Neural cell (in vitro differentiated cells): ENCODE data around the gene PRKCD. TPM values are rescaled to one million over a fixed set of nuclear protein-coding genes. Genes with fewer than 3 reads are reported as not detected.

Experiments
- H2AFZ ChIP-seq: fragments of 200-600, 300-800 bp; sonication (generic), shearing (Covaris generic); 2 replicates; pipeline ENCODE4 v1.6.0; 2014; ENCODE audit warnings: low read depth, mild to moderate bottlenecking, antibody characterized with exemption, low read length, moderate library complexity
- H3F3A ChIP-seq: fragments of 200-600 bp; shearing (Covaris generic); 2 replicates; pipeline ENCODE4 v1.6.1; 2016; ENCODE audit warnings: mild to moderate bottlenecking, moderate library complexity, mixed read lengths, antibody characterized with exemption, low read length; ENCODE audit not compliant: insufficient read depth, poor library complexity, severe bottlenecking
- H3K27ac ChIP-seq: fragments of 200-600, 300-800 bp; sonication (generic), shearing (Covaris generic); 2 replicates; pipeline ENCODE4 v1.5.1; 2014; ENCODE audit warnings: mild to moderate bottlenecking, low read length, moderate library complexity
- H3K27me3 ChIP-seq: fragments of 300-800, 200-600 bp; sonication (generic), shearing (Covaris generic); 2 replicates; pipeline ENCODE4 v1.6.0; 2014; ENCODE audit warnings: mild to moderate bottlenecking, low read depth, low read length, moderate library complexity; ENCODE audit not compliant: insufficient read depth
- H3K36me3 ChIP-seq: fragments of 300-800, 200-600 bp; sonication (generic), shearing (Covaris generic); 2 replicates; pipeline ENCODE4 v1.5.1; 2014; ENCODE audit warnings: mild to moderate bottlenecking, antibody characterized with exemption, low read length, moderate library complexity; ENCODE audit not compliant: insufficient read depth
- H3K4me2 ChIP-seq: fragments of 300-800, 200-600 bp; sonication (generic), shearing (Covaris generic); 2 replicates; pipeline ENCODE4 v1.6.0; 2014; ENCODE audit warnings: mild to moderate bottlenecking, low read length
- H3K4me3 ChIP-seq: fragments of 300-800, 200-600 bp; sonication (generic), shearing (Covaris generic); 2 replicates; pipeline ENCODE4 v1.5.1; 2014; ENCODE audit warnings: mild to moderate bottlenecking, low read length, moderate library complexity
- H3K79me2 ChIP-seq: fragments of 200-600 bp; shearing (Covaris generic); replicated peaks from 2 replicates; pipeline ENCODE4 v1.6.0; 2014; ENCODE audit warnings: mild to moderate bottlenecking, low read length, moderate library complexity; ENCODE audit not compliant: insufficient read depth
- H3K9ac ChIP-seq: fragments of 300-800, 200-600 bp; sonication (generic), shearing (Covaris generic); 2 replicates; pipeline ENCODE4 v1.6.1; 2016; ENCODE audit warnings: mild to moderate bottlenecking, low read length, mixed read lengths
- H3K9me2 ChIP-seq: fragments of 200-600 bp; shearing (Covaris generic); 2 replicates; pipeline ENCODE4 v1.6.1; 2016; ENCODE audit warnings: mild to moderate bottlenecking, low read length, mixed read lengths; ENCODE audit not compliant: insufficient read depth
- H3K9me3 ChIP-seq: fragments of 200-600, 300-800 bp; sonication (generic), shearing (Covaris generic); 2 replicates; pipeline ENCODE4 v1.6.1; 2016; ENCODE audit warnings: mild to moderate bottlenecking, mixed run types, low read length, moderate library complexity, mixed read lengths
- H4K20me1 ChIP-seq: fragments of 200-600 bp; shearing (Covaris generic); 2 replicates; pipeline ENCODE4 v1.6.1; 2016; ENCODE audit warnings: mild to moderate bottlenecking, mixed run types; ENCODE audit not compliant: insufficient read depth
- EP300 ChIP-seq: fragments of 450-650 bp; conservative IDR thresholded peaks from 2 replicates; pipeline ENCODE4 v1.6.1; 2014; ENCODE audit warnings: antibody characterized with exemption, mild to moderate bottlenecking, moderate library complexity; ENCODE audit not compliant: poor library complexity, severe bottlenecking
- EZH2 ChIP-seq: fragments of 200-600, 300-800 bp; shearing (Covaris generic), sonication (generic); IDR thresholded peaks from 2 replicates; pipeline ENCODE4 v1.6.1; 2014; ENCODE audit warnings: antibody characterized with exemption, low read length, borderline replicate concordance, mild to moderate bottlenecking; ENCODE audit not compliant: insufficient read depth, poor library complexity, severe bottlenecking
- MXI1 ChIP-seq: fragments of 450-650 bp; conservative IDR thresholded peaks from 2 replicates; pipeline ENCODE4 v1.6.1; 2014; ENCODE audit warnings: antibody characterized with exemption, mild to moderate bottlenecking; ENCODE audit not compliant: poor library complexity, severe bottlenecking
- POLR2AphosphoS5 ChIP-seq: IDR thresholded peaks from 2 replicates; pipeline ENCODE4 v1.6.1; 2012
- RAD21 ChIP-seq: fragments of 450-650 bp; conservative IDR thresholded peaks from 2 replicates; pipeline ENCODE4 v1.6.1; 2014; ENCODE audit warnings: antibody characterized with exemption, mild to moderate bottlenecking, moderate library complexity
- SMC3 ChIP-seq: fragments of 450-650 bp; conservative IDR thresholded peaks from 2 replicates; pipeline ENCODE4 v1.6.1; 2014; ENCODE audit warnings: antibody characterized with exemption, mild to moderate bottlenecking, moderate library complexity; ENCODE audit not compliant: poor library complexity
- TAF1 ChIP-seq: IDR thresholded peaks from 2 replicates; pipeline ENCODE4 v1.6.1; 2012; ENCODE audit warnings: low read depth
- polyA plus RNA-seq: library from polyadenylated mRNA; depleted of rRNA; stranded (reverse); fragments of >200 nt; gene quantifications from 2 replicates; pipeline ENCODE4 v1.2.3, GENCODE V29; 2014
- TF ChIP-seq, protein P1 (sequence below): fragments of 450-650 bp; IDR thresholded peaks from 2 replicates; pipeline ENCODE4 v1.5.1; 2014; ENCODE audit warnings: antibody characterized with exemption, mild to moderate bottlenecking, moderate library complexity; ENCODE audit not compliant: poor library complexity, severe bottlenecking
- TF ChIP-seq, protein P2 (sequence below): IDR thresholded peaks from 2 replicates; pipeline ENCODE4 v1.6.1; 2012; ENCODE audit warnings: borderline replicate concordance

Gene PRKCD
- polyA plus RNA-seq, 1 donor from 2014 or later: not detected

DNA sequence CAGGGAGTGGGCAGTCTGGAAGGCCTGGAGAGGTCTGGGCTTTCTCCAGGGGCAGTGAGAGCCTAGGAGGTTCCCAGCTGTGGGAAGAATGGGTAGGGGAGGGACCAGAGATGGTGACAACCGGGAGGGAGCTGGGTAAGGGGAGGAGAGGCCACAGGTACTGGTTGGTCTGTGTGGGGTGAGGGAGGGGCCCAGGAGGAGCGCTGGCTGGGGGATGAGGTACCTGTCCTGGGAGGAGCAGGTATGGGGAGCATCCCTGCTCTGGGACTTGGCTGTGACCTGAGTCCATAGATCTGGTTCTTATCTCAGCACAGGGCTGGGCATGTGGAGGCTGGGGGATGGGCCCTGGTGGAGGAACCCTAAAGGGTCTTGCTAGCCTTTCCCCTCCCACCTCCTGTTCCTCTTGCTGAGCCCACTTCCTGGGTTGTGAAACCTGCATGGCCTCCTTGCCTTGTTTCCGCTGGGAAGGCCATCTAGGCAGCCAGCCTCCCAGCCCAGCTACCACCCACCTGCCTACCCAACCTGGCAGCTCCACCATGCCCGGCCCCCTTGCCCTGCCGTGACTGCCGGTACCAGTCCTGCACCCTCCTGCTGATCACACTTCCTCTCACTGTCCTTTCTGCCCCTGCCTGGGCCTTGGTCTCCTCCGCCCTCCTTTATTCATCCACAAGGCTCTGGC, 11.0 kb downstream of the PRKCD start:
- H3K9me3 ChIP-seq: no peaks in the 10 kb centered on the region
- no peak overlapping the region for H3K4me2 ChIP-seq
- no peak overlapping the region for H3K9ac ChIP-seq
- H3F3A ChIP-seq: no peaks in the 10 kb centered on the region
- no peaks in the 10 kb centered on the region for H4K20me1 ChIP-seq
- no peak overlapping the region for H2AFZ ChIP-seq
- H3K4me3 ChIP-seq: no peak overlapping the region
- H3K9me2 ChIP-seq: no peaks in the 10 kb centered on the region
- H3K36me3 ChIP-seq: no peaks in the 10 kb centered on the region
- no peaks in the 10 kb centered on the region for H3K79me2 ChIP-seq
- no peak overlapping the region for H3K27ac ChIP-seq
- H3K27me3 ChIP-seq: no peaks in the 10 kb centered on the region
- no peak for TF ChIP-seq POLR2AphosphoS5
- TF ChIP-seq SMC3: no peak
- TF ChIP-seq RAD21: no peak
- TF ChIP-seq EZH2: no peak
- no peak for TF ChIP-seq MXI1
- TF ChIP-seq TAF1: no peak
- TF ChIP-seq, protein P1, sequence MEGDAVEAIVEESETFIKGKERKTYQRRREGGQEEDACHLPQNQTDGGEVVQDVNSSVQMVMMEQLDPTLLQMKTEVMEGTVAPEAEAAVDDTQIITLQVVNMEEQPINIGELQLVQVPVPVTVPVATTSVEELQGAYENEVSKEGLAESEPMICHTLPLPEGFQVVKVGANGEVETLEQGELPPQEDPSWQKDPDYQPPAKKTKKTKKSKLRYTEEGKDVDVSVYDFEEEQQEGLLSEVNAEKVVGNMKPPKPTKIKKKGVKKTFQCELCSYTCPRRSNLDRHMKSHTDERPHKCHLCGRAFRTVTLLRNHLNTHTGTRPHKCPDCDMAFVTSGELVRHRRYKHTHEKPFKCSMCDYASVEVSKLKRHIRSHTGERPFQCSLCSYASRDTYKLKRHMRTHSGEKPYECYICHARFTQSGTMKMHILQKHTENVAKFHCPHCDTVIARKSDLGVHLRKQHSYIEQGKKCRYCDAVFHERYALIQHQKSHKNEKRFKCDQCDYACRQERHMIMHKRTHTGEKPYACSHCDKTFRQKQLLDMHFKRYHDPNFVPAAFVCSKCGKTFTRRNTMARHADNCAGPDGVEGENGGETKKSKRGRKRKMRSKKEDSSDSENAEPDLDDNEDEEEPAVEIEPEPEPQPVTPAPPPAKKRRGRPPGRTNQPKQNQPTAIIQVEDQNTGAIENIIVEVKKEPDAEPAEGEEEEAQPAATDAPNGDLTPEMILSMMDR: no peak
- TF ChIP-seq, protein P2, sequence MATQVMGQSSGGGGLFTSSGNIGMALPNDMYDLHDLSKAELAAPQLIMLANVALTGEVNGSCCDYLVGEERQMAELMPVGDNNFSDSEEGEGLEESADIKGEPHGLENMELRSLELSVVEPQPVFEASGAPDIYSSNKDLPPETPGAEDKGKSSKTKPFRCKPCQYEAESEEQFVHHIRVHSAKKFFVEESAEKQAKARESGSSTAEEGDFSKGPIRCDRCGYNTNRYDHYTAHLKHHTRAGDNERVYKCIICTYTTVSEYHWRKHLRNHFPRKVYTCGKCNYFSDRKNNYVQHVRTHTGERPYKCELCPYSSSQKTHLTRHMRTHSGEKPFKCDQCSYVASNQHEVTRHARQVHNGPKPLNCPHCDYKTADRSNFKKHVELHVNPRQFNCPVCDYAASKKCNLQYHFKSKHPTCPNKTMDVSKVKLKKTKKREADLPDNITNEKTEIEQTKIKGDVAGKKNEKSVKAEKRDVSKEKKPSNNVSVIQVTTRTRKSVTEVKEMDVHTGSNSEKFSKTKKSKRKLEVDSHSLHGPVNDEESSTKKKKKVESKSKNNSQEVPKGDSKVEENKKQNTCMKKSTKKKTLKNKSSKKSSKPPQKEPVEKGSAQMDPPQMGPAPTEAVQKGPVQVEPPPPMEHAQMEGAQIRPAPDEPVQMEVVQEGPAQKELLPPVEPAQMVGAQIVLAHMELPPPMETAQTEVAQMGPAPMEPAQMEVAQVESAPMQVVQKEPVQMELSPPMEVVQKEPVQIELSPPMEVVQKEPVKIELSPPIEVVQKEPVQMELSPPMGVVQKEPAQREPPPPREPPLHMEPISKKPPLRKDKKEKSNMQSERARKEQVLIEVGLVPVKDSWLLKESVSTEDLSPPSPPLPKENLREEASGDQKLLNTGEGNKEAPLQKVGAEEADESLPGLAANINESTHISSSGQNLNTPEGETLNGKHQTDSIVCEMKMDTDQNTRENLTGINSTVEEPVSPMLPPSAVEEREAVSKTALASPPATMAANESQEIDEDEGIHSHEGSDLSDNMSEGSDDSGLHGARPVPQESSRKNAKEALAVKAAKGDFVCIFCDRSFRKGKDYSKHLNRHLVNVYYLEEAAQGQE: no peak
- TF ChIP-seq EP300: no peak

DNA sequence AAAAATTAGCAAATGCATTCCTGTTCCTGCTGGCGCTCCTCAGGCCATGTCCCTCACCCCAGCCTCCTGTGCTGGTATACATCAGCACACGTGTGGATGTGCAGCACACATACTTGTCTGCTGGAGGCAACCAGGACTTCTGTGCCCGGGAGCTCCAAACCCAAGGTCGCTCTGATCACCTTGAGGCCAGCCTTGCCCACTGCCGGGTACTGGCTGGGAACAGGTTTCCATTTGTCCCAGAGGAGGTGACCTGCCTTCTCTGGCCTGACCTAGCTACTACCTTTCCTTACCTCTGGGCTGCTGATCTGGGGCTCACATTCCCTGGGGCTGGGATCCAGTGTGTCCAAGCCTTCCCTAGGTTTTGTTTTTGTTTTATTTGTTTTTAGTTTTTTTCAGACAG, 12.1 kb downstream of the PRKCD start:
- H3K4me3 ChIP-seq: no peak overlapping the region
- no peaks in the 10 kb centered on the region for H4K20me1 ChIP-seq
- H3K9ac ChIP-seq: no peak overlapping the region
- no peak overlapping the region for H3K27ac ChIP-seq
- H3K36me3 ChIP-seq: no peaks in the 10 kb centered on the region
- no peaks in the 10 kb centered on the region for H3K9me2 ChIP-seq
- H3K79me2 ChIP-seq: no peaks in the 10 kb centered on the region
- no peaks in the 10 kb centered on the region for H3K9me3 ChIP-seq
- no peak for TF ChIP-seq SMC3
- TF ChIP-seq EZH2: no peak
- TF ChIP-seq, protein P2: no peak
- TF ChIP-seq RAD21: no peak
- no peak for TF ChIP-seq POLR2AphosphoS5
- no peak for TF ChIP-seq EP300
- H3F3A ChIP-seq: no peaks in the 10 kb centered on the region
- no peak overlapping the region for H3K4me2 ChIP-seq
- no peak overlapping the region for H2AFZ ChIP-seq
- H3K27me3 ChIP-seq: no peaks in the 10 kb centered on the region
